Measurements from ENCODE around the gene KRT39.

Gene KRT39

GRCh38 chr17:40945414-40945813, 21.3 kb downstream of the KRT39 start:
- TF ChIP-seq L3MBTL2 (conservative IDR thresholded peaks at IDR 0.05) (no peak), NFRKB (IDR thresholded peaks at IDR 0.05) (no peak), SUZ12 (IDR thresholded peaks at IDR 0.05) (no peak), FOXA1 (IDR thresholded peaks at IDR 0.05) (no peak), FOXM1 (IDR thresholded peaks at IDR 0.05; ENCODE audit: borderline replicate concordance) (no peak), FOXK2 (IDR thresholded peaks at IDR 0.05) (no peak), HDGF (IDR thresholded peaks at IDR 0.05; ENCODE audit: borderline replicate concordance) (no peak), SP1 (IDR thresholded peaks at IDR 0.05) (no peak), ZNF384 (IDR thresholded peaks at IDR 0.05) (no peak), TARDBP (IDR thresholded peaks at IDR 0.05) (no peak), LEF1 (IDR thresholded peaks at IDR 0.05; ENCODE audit: borderline replicate concordance) (no peak), BHLHE40 (IDR thresholded peaks at IDR 0.05; ENCODE audit: borderline replicate concordance) (no peak)
- POLR2A ChIA-PET: no interaction called here
- no peak for DNase-seq (ENCODE audit: extremely low spot score)
- CTCF ChIA-PET: no interaction called here

- ChIA-PET POLR2A (no interaction called here), CTCF (no interaction called here)
- DNase-seq (ENCODE audit: extremely low spot score): no peak
- TF ChIP-seq NFRKB (IDR thresholded peaks at IDR 0.05) (no peak), TARDBP (IDR thresholded peaks at IDR 0.05) (no peak), HDGF (IDR thresholded peaks at IDR 0.05; ENCODE audit: borderline replicate concordance) (no peak), ARNT (IDR thresholded peaks at IDR 0.05) (no peak), FOXM1 (IDR thresholded peaks at IDR 0.05; ENCODE audit: borderline replicate concordance) (no peak), LEF1 (IDR thresholded peaks at IDR 0.05; ENCODE audit: borderline replicate concordance) (no peak), PKNOX1 (IDR thresholded peaks at IDR 0.05) (no peak), SUZ12 (IDR thresholded peaks at IDR 0.05) (no peak), BHLHE40 (IDR thresholded peaks at IDR 0.05; ENCODE audit: borderline replicate concordance) (no peak), ELF4 (IDR thresholded peaks at IDR 0.05) (no peak)
Observed at GRCh38 chr17:40944531-40944930, 22.2 kb downstream of the KRT39 start.

GRCh38 chr17:40942553-40942952, 24.2 kb downstream of the KRT39 start:
- POLR2A ChIA-PET: no interaction called here
- no peak for DNase-seq (ENCODE audit: extremely low spot score)
- no peak for TF ChIP-seq LEF1 (IDR thresholded peaks at IDR 0.05; ENCODE audit: borderline replicate concordance)
- TF ChIP-seq NFRKB (IDR thresholded peaks at IDR 0.05): no peak
- no peak for TF ChIP-seq FOXA1 (IDR thresholded peaks at IDR 0.05)
- no peak for TF ChIP-seq CTBP1 (IDR thresholded peaks at IDR 0.05; ENCODE audit: borderline replicate concordance)
- no peak for TF ChIP-seq ZNF384 (IDR thresholded peaks at IDR 0.05)
- TF ChIP-seq TARDBP (IDR thresholded peaks at IDR 0.05): no peak
- CTCF ChIA-PET: no interaction called here

- no peak for DNase-seq (ENCODE audit: extremely low spot score)
- ChIA-PET CTCF (no interaction called here), POLR2A (no interaction called here)
Observed at GRCh38 chr17:40940266-40940665, 26.5 kb downstream of the KRT39 start.

GRCh38 chr17:40938981-40939380, 27.8 kb downstream of the KRT39 start:
- no peak for DNase-seq (ENCODE audit: extremely low spot score)
- CTCF ChIA-PET: no interaction called here
- POLR2A ChIA-PET: no interaction called here
- TF ChIP-seq NFRKB (IDR thresholded peaks at IDR 0.05) (no peak), FOXK2 (IDR thresholded peaks at IDR 0.05) (no peak), SP1 (IDR thresholded peaks at IDR 0.05) (no peak), LEF1 (IDR thresholded peaks at IDR 0.05; ENCODE audit: borderline replicate concordance) (no peak), L3MBTL2 (conservative IDR thresholded peaks at IDR 0.05) (no peak), ELF4 (IDR thresholded peaks at IDR 0.05) (no peak), BHLHE40 (IDR thresholded peaks at IDR 0.05; ENCODE audit: borderline replicate concordance) (no peak), FOXA1 (IDR thresholded peaks at IDR 0.05) (no peak), FOXM1 (IDR thresholded peaks at IDR 0.05; ENCODE audit: borderline replicate concordance) (no peak), ZNF384 (IDR thresholded peaks at IDR 0.05) (no peak)

More at GRCh38 chr17:40940266-40940665, 26.5 kb downstream of the KRT39 start:
- no peak for TF ChIP-seq CTBP1 (IDR thresholded peaks at IDR 0.05; ENCODE audit: borderline replicate concordance)
- TF ChIP-seq ZNF384 (IDR thresholded peaks at IDR 0.05): no peak
- TF ChIP-seq PKNOX1 (IDR thresholded peaks at IDR 0.05): no peak
- TF ChIP-seq BHLHE40 (IDR thresholded peaks at IDR 0.05; ENCODE audit: borderline replicate concordance): no peak
- no peak for TF ChIP-seq FOXM1 (IDR thresholded peaks at IDR 0.05; ENCODE audit: borderline replicate concordance)

- ChIA-PET POLR2A (no interaction called here), CTCF (no interaction called here)
- TF ChIP-seq NFRKB (IDR thresholded peaks at IDR 0.05): no peak
- no peak for TF ChIP-seq ARNT (IDR thresholded peaks at IDR 0.05)
- no peak for TF ChIP-seq HDGF (IDR thresholded peaks at IDR 0.05; ENCODE audit: borderline replicate concordance)
- TF ChIP-seq BHLHE40 (IDR thresholded peaks at IDR 0.05; ENCODE audit: borderline replicate concordance): no peak
- no peak for TF ChIP-seq SUZ12 (IDR thresholded peaks at IDR 0.05)
- no peak for TF ChIP-seq LEF1 (IDR thresholded peaks at IDR 0.05; ENCODE audit: borderline replicate concordance)
- no peak for TF ChIP-seq ELF4 (IDR thresholded peaks at IDR 0.05)
- TF ChIP-seq PKNOX1 (IDR thresholded peaks at IDR 0.05): no peak
- no peak for TF ChIP-seq CTBP1 (IDR thresholded peaks at IDR 0.05; ENCODE audit: borderline replicate concordance)
- no peak for TF ChIP-seq FOXK2 (IDR thresholded peaks at IDR 0.05)
- TF ChIP-seq TARDBP (IDR thresholded peaks at IDR 0.05): no peak
- TF ChIP-seq ZNF384 (IDR thresholded peaks at IDR 0.05): no peak
- no peak for TF ChIP-seq SP1 (IDR thresholded peaks at IDR 0.05)
- TF ChIP-seq L3MBTL2 (conservative IDR thresholded peaks at IDR 0.05): no peak
- no peak for TF ChIP-seq FOXA1 (IDR thresholded peaks at IDR 0.05)
- TF ChIP-seq FOXM1 (IDR thresholded peaks at IDR 0.05; ENCODE audit: borderline replicate concordance): no peak
- DNase-seq (ENCODE audit: extremely low spot score): no peak
Observed at GRCh38 chr17:40937384-40937819, 29.3 kb downstream of the KRT39 start, which contains the start of gene KRT23. Gene KRT23, minus strand, starts transcription at chr17:40937646. Its CDS starts 1,043 bp downstream, at chr17:40936603.

All from HEK293T (cell line).